ENCODE results near the gene OR51B4. TPM values are rescaled to one million over a fixed set of nuclear protein-coding genes. Genes with fewer than 3 reads are reported as not detected.
"Not testable (repeated sequence)": the region's sequence is repeated elsewhere in the genome, so short reads cannot be mapped to it uniquely, and the experiment has no call there.

OR51B4 gene
- total RNA-seq, 1 donor from 2014 or later = not detected

- H3K36me3 ChIP-seq = no peaks in the 10 kb centered on the region
- no peak within 1 kb of the TSS for H3K27ac ChIP-seq
- no peaks in the 10 kb centered on the region for H3K4me1 ChIP-seq
- no peak within 1 kb of the TSS for H3K27ac Mint-ChIP-seq
- no peak within 1 kb of the TSS for H3K4me2 ChIP-seq
- DNase-seq (ENCODE audit: low spot score) = no peak
- H3F3A ChIP-seq (ENCODE audit: low read depth) = no peaks in the 10 kb centered on the region
- no peak within 1 kb of the TSS for H3K9ac ChIP-seq
- H3K4me1 Mint-ChIP-seq = no peaks in the 10 kb centered on the region
- no peaks in the 10 kb centered on the region for H3K79me2 ChIP-seq (ENCODE audit: low read depth)
- H3K4me3 ChIP-seq = no peak within 1 kb of the TSS
- no peaks in the 10 kb centered on the region for H3K9me3 ChIP-seq (ENCODE audit: low read depth)
- H3K27me3 Mint-ChIP-seq (ENCODE audit: insufficient read depth, low read depth) = peaks cover 2% of the 10 kb centered on the region
- H4K20me1 ChIP-seq (ENCODE audit: low read depth) = no peaks in the 10 kb centered on the region
- no peak within 1 kb of the TSS for H3K4me3 Mint-ChIP-seq
- no peak within 1 kb of the TSS for H2AFZ ChIP-seq (replicated peaks)
- no peaks in the 10 kb centered on the region for H3K36me3 Mint-ChIP-seq
- H3K9me3 Mint-ChIP-seq = no peaks in the 10 kb centered on the region
- H3K27me3 ChIP-seq = no peaks in the 10 kb centered on the region
- TF ChIP-seq EZH2 (IDR thresholded peaks at IDR 0.05) (no peak), EZH2phosphoT487 (IDR thresholded peaks at IDR 0.05) (no peak), CTCF (IDR thresholded peaks at IDR 0.05) (no peak)
Observed at GRCh38 chr11:5324197-5324596, 22.5 kb upstream of the OR51B4 start, which contains the start of gene OR51B2. OR51B2 (minus strand) TSS chr11:5324297; CDS start chr11:5324297, 0 bp downstream.

- Histone ChIP-seq H3K27me3 (no peaks in the 10 kb centered on the region), H3K79me2 (ENCODE audit: low read depth) (no peaks in the 10 kb centered on the region), H3F3A (ENCODE audit: low read depth) (no peaks in the 10 kb centered on the region), H2AFZ (replicated peaks) (no peak overlapping the region), H3K4me1 (no peaks in the 10 kb centered on the region), H3K4me3 (no peak overlapping the region), H3K4me2 (no peak overlapping the region), H3K36me3 (no peaks in the 10 kb centered on the region), H3K9me3 (ENCODE audit: low read depth) (no peaks in the 10 kb centered on the region), H4K20me1 (ENCODE audit: low read depth) (no peaks in the 10 kb centered on the region), H3K9ac (no peak overlapping the region), H3K27ac (no peak overlapping the region)
- no peaks in the 10 kb centered on the region for H3K4me1 Mint-ChIP-seq
- no peak for DNase-seq (ENCODE audit: low spot score)
- TF ChIP-seq CTCF (IDR thresholded peaks at IDR 0.05) (no peak), EZH2 (IDR thresholded peaks at IDR 0.05) (no peak)
- H3K4me3 Mint-ChIP-seq = no peak overlapping the region
- no peaks in the 10 kb centered on the region for H3K9me3 Mint-ChIP-seq
- H3K27me3 Mint-ChIP-seq (ENCODE audit: insufficient read depth, low read depth) = no peaks in the 10 kb centered on the region
- no peak overlapping the region for H3K27ac Mint-ChIP-seq
- no peaks in the 10 kb centered on the region for H3K36me3 Mint-ChIP-seq
Observed at GRCh38 chr11:5317292-5317691, 15.5 kb upstream of the OR51B4 start.

DNA sequence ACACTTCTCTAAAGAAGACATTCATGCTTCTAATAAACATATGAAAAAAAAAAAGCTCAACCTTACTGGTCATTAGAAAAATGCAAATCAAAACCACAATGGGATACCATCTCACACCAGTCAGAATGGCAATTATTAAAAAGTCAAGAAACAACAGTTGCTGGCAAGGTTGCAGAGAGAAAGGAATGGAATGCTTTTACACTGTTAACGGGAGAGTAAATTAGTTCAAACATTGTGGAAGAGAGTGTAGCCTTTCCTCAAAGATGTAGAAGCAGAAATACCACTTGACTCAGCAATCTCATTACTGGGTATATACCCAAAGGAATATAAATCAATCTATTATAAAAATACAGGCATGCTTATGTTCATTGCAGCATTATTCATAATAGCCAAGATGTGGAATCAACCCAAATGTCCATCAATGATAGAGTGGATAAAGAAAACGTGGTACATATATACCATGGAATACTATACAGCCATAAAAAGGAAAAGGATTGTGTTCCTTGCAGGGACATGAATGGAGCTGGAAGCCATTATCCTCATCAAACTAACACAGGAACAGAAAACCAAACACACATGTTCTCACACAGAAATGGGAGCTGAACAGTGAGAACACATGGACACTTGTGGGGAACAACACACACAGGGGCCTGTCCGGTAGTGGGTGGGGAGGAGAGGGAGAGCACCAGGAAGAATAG lies 11.7 kb upstream of the OR51B4 start:
- H3K27me3 Mint-ChIP-seq (ENCODE audit: insufficient read depth, low read depth); H3K9ac ChIP-seq; H3K9me3 Mint-ChIP-seq; H3K36me3 ChIP-seq; H4K20me1 ChIP-seq (ENCODE audit: low read depth); H2AFZ ChIP-seq (replicated peaks); H3K27ac ChIP-seq; H3K27ac Mint-ChIP-seq; H3K4me2 ChIP-seq; H3K4me3 Mint-ChIP-seq; H3K79me2 ChIP-seq (ENCODE audit: low read depth); H3K9me3 ChIP-seq (ENCODE audit: low read depth); H3K4me1 Mint-ChIP-seq; H3K4me1 ChIP-seq; H3K36me3 Mint-ChIP-seq; H3K4me3 ChIP-seq; DNase-seq (ENCODE audit: low spot score); H3F3A ChIP-seq (ENCODE audit: low read depth); H3K27me3 ChIP-seq: not testable (repeated sequence)

DNA sequence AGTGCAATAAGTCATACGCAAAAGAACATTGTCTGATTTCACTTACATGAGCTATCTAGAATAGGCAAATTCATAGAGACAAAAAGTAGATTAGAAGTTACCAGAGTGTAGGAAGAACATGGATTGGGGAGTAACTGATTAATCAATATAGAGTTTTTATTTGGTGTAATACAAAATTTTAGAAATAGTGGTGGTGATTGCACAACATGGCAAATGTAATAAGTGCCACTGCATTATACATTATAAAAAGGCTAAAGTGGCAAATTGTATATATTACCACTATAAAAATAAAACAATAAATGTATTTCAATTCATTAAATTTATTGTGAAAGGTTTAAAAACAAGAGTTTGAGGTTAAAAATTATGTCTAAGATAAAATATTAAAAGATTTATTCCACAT lies 8.7 kb upstream of the OR51B4 start:
- Histone ChIP-seq H4K20me1 (ENCODE audit: low read depth) (no peaks in the 10 kb centered on the region), H2AFZ (replicated peaks) (no peak overlapping the region), H3F3A (ENCODE audit: low read depth) (no peaks in the 10 kb centered on the region), H3K27me3 (no peaks in the 10 kb centered on the region), H3K4me3 (no peak overlapping the region), H3K4me1 (no peaks in the 10 kb centered on the region), H3K36me3 (no peaks in the 10 kb centered on the region), H3K79me2 (ENCODE audit: low read depth) (no peaks in the 10 kb centered on the region), H3K9ac (no peak overlapping the region), H3K4me2 (no peak overlapping the region), H3K27ac (no peak overlapping the region), H3K9me3 (ENCODE audit: low read depth) (no peaks in the 10 kb centered on the region)
- no peaks in the 10 kb centered on the region for H3K4me1 Mint-ChIP-seq
- H3K9me3 Mint-ChIP-seq = no peaks in the 10 kb centered on the region
- TF ChIP-seq EZH2phosphoT487 (IDR thresholded peaks at IDR 0.05) = no peak
- no peak for TF ChIP-seq EZH2 (IDR thresholded peaks at IDR 0.05)
- TF ChIP-seq CTCF (IDR thresholded peaks at IDR 0.05) = no peak
- H3K27me3 Mint-ChIP-seq (ENCODE audit: insufficient read depth, low read depth) = no peaks in the 10 kb centered on the region
- H3K27ac Mint-ChIP-seq = no peak overlapping the region
- H3K36me3 Mint-ChIP-seq = no peaks in the 10 kb centered on the region
- DNase-seq (ENCODE audit: low spot score) = no peak
- H3K4me3 Mint-ChIP-seq = no peak overlapping the region
